ENCODE data around the gene KLF12. TPM values are rescaled to one million over a fixed set of nuclear protein-coding genes. Genes with fewer than 3 reads are reported as not detected.

The KLF12 gene
- total RNA-seq, 4 donors from 2014 or later = 0.64 to 4.0 (median 1.4) TPM

GRCh38 chr13:74090869-74091605 is 43.2 kb downstream of the KLF12 start:
- no peak for DNase-seq
- TF ChIP-seq, protein P1, sequence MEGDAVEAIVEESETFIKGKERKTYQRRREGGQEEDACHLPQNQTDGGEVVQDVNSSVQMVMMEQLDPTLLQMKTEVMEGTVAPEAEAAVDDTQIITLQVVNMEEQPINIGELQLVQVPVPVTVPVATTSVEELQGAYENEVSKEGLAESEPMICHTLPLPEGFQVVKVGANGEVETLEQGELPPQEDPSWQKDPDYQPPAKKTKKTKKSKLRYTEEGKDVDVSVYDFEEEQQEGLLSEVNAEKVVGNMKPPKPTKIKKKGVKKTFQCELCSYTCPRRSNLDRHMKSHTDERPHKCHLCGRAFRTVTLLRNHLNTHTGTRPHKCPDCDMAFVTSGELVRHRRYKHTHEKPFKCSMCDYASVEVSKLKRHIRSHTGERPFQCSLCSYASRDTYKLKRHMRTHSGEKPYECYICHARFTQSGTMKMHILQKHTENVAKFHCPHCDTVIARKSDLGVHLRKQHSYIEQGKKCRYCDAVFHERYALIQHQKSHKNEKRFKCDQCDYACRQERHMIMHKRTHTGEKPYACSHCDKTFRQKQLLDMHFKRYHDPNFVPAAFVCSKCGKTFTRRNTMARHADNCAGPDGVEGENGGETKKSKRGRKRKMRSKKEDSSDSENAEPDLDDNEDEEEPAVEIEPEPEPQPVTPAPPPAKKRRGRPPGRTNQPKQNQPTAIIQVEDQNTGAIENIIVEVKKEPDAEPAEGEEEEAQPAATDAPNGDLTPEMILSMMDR (IDR thresholded peaks at IDR 0.05) = no peak
- no peak for TF ChIP-seq POLR2A (IDR thresholded peaks at IDR 0.05)
- H3K27ac ChIP-seq = no peak overlapping the region
- intact Hi-C loops (cut with DNase I) = no loop called here
- no peaks in the 10 kb centered on the region for H3K36me3 ChIP-seq
- no peaks in the 10 kb centered on the region for H3K9me3 ChIP-seq
- WGBS, 2 donors = 66 to 69% methylated on average over 4 of the region's 4 CpGs
- no peak overlapping the region for H3K4me3 ChIP-seq
- peaks cover 0 to 3% (median 0%) of the 10 kb centered on the region in 3 donors for H3K4me1 ChIP-seq
- H3K27me3 ChIP-seq = no peaks in the 10 kb centered on the region

- no peaks in the 10 kb centered on the region for H3K36me3 ChIP-seq
- H3K4me3 ChIP-seq = no peak overlapping the region
- H3K27me3 ChIP-seq = no peaks in the 10 kb centered on the region
- intact Hi-C loops (cut with DNase I) = no loop called here
- no peak overlapping the region for H3K27ac ChIP-seq
- no peak for TF ChIP-seq POLR2A (IDR thresholded peaks at IDR 0.05)
- TF ChIP-seq, protein P1 (IDR thresholded peaks at IDR 0.05) = no peak
- H3K4me1 ChIP-seq = peaks cover 0 to 3% (median 0%) of the 10 kb centered on the region in 3 donors
- WGBS, 2 donors = 63 to 82% methylated on average over 3 of the region's 3 CpGs
- DNase-seq = no peak
- no peaks in the 10 kb centered on the region for H3K9me3 ChIP-seq
Observed at GRCh38 chr13:74090397-74090796, 43.8 kb downstream of the KLF12 start.

DNA sequence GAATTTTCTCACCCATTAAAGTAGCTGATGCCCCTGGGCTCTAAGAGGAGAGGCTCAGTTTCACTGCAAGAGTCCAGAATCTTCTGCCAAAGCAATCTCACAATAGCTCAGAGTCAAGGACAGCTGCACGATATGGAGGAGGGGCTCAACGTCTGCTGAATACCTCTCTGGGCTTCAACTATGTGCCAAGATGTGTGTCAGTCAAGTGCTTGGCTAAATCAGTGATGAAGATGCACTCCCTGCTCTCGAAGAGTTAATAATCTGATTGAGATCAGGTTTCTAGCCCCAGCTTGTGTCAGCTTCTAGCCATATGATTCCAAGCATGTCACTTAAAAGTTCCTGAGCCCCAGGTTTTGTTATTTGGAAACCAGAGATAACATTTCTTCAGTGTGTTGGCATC is 46.8 kb downstream of the KLF12 start:
- intact Hi-C loops (cut with DNase I) = no loop called here
- WGBS, 2 donors = 62 to 68% methylated on average over 3 of the region's 3 CpGs

More for the DNA sequence above, 46.8 kb downstream of the KLF12 start:
- Histone ChIP-seq H3K4me3 (no peak overlapping the region), H3K27me3 (no peaks in the 10 kb centered on the region), H3K27ac (no peak overlapping the region), H3K4me1 (peaks cover 0 to 3% (median 0%) of the 10 kb centered on the region in 3 donors), H3K36me3 (no peaks in the 10 kb centered on the region), H3K9me3 (no peaks in the 10 kb centered on the region)
- no peak for DNase-seq
- TF ChIP-seq, protein P1 (IDR thresholded peaks at IDR 0.05) = no peak
- no peak for TF ChIP-seq POLR2A (IDR thresholded peaks at IDR 0.05)

Measured in esophagus squamous epithelium (tissue), 5 donors.